LNCaP clone FGC (cell line): ENCODE results near the gene TTC7B.
A peak's percentile ranks its signal among the peaks of the same experiment; 100 is the strongest.

ENCODE experiments used
- DNase-seq: peaks from one replicate; pipeline ENCODE4 v3.0.0-alpha.2; 2011; ENCODE audit warnings: low read depth
- H3K4me3 ChIP-seq: 2 replicates; pipeline ENCODE4 v1.5.1; 2011; ENCODE audit warnings: mild to moderate bottlenecking, low read depth, low read length, control low read depth
- TF ChIP-seq, protein P1 (sequence below): IDR thresholded peaks from 2 replicates; pipeline ENCODE4 v1.5.1; 2012; ENCODE audit warnings: mild to moderate bottlenecking; ENCODE audit not compliant: control insufficient read depth, insufficient read depth; ENCODE audit errors: extremely low read depth

TTC7B gene

DNA sequence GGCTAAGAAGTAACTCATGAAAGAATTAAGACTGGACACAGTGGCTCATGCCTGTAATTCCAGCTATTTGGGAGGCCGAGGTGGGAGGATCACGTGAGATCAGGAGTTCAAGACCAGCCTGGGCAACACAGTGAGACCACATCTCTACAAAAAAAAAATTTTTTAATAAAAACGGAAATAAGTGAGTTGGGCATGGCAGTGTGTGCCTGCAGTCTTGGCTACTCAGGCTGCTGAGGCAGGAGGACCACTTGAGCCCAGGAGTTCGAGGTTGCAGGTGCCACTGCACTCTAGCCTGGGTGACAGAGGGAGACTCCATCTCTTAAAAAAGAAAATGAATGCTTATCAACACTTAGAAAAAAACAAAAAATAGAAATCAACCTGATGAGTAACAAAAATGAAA, 301.7 kb downstream of the TTC7B start:
- DNase-seq, result no peak
- no peak overlapping the region for H3K4me3 ChIP-seq
- TF ChIP-seq, protein P1, sequence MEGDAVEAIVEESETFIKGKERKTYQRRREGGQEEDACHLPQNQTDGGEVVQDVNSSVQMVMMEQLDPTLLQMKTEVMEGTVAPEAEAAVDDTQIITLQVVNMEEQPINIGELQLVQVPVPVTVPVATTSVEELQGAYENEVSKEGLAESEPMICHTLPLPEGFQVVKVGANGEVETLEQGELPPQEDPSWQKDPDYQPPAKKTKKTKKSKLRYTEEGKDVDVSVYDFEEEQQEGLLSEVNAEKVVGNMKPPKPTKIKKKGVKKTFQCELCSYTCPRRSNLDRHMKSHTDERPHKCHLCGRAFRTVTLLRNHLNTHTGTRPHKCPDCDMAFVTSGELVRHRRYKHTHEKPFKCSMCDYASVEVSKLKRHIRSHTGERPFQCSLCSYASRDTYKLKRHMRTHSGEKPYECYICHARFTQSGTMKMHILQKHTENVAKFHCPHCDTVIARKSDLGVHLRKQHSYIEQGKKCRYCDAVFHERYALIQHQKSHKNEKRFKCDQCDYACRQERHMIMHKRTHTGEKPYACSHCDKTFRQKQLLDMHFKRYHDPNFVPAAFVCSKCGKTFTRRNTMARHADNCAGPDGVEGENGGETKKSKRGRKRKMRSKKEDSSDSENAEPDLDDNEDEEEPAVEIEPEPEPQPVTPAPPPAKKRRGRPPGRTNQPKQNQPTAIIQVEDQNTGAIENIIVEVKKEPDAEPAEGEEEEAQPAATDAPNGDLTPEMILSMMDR, result no peak

DNA sequence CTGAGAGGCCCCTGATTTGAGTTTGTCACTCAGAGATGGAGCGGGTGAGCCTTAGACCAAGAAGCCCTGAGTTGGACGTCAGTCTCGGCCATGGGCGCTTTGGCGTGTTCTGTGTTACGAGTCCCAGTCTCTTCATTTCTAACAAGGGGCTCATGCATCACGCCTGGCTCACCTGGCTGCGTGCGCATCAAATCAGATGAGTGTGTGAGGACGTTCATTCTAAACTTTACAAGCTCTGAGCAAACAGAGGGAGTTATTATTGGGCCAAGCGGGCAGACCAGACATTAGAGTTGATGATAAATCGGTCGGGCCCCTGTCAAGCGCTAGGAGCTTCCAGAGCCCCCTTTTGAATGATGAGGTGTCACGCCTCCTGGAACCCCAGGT, 302.2 kb downstream of the TTC7B start:
- peak; percentile 68 for DNase-seq
- TF ChIP-seq, protein P1, result no peak
- no peak overlapping the region for H3K4me3 ChIP-seq

DNA sequence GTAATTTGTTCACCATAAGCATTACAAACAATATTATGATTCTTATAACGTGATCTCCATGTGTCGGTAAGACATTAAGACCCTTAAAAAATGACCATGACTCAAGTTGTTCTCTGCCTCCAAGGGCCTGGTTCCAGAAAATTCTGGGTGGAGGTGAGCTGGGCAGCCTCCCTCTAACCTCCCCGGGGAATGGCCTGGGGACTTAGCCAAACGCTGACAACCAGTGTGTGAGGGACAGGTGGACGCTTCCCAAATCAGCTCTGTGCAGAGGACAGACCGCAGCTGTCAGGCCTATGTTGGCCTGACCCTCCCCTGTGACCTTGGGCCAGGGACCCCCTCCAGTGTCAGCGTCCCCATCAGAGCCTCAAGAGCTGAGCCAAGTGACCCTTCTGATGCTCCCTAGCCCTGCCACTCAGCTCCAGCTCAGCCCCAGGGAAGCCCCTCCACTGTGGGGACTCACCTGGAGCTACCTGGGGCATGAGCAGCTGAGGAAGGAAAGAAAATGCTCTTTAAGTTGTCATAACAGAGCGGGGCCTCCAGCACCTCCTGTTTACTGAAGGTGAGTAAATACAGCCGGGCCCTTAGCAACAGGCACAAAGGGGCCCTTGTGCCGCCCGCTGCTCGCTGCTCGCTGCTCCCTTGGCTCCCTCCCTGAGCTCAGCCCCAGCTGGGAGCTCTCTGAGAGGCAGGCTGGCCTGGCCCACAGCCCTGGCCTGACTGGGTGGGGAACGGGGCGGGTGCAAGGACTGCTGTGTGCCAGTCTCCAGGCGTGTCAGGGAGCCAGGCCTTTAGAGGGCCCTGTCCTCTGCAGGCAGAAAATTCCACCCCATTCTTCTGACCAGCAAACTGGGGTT, 302.8 kb downstream of the TTC7B start:
- no peak overlapping the region for H3K4me3 ChIP-seq
- TF ChIP-seq, protein P1, result 0 out of 2 replicates have a peak, but pooled peaks have one; percentile 0
- DNase-seq, result peak; percentile 75

DNA sequence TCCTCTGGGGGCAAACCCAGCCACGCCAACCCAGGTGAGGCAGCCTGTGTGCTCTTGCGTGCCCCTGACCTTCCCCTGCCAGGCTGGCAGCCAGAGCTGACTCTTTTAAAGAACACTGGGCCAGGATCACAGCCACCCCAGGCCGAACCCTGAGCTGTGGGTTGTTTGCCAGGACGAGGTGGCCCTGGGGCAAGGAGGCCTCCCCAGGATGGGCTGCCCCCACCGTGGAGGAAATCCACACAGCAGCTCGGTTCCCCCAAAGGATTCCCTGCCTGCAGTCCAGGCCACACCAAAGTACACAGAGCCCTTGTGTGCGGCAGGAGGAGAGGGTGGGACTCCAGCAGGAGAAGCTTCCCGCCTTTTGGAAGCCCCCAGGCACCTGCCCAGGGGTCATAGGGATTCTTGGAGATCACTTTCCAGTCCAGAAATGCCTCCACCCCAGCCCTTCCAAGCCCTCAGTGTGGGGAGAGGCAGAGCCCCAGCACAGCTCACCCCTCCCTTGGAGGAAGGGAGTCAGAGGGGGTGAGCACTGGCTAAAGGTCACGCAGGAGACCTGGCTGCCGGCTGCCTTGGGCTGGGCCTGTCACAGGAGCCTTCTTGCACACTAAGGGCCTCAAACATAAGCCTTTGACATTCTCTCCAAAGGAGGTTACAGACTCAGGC, 303.8 kb downstream of the TTC7B start:
- TF ChIP-seq, protein P1, result no peak
- no peak overlapping the region for H3K4me3 ChIP-seq
- no peak for DNase-seq

DNA sequence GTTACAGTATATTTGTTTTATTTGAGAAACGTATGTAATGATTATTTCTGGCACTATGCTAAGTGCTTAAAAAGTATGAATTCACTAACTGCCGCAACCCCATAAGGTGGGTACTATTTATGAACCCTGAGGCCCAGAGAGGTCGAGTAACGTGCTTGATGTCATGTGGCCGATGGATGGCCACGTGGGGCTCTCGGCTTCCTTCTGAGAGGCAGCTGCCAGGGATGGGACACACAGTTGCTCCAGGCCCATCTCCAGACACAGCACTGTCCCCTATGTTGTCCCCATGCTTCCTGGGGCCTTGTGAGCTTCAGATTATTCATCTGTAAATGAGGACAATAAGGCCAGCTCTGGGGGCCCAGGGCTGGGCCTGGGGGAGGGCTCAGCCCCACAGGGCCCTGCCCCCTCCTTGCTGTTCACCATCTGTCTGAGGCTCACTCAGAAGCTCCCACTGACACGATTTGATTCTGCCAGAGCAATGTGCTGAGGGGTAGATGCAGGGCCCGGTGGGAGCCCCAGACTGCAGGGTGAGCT, 304.4 kb downstream of the TTC7B start:
- no peak overlapping the region for H3K4me3 ChIP-seq

DNA sequence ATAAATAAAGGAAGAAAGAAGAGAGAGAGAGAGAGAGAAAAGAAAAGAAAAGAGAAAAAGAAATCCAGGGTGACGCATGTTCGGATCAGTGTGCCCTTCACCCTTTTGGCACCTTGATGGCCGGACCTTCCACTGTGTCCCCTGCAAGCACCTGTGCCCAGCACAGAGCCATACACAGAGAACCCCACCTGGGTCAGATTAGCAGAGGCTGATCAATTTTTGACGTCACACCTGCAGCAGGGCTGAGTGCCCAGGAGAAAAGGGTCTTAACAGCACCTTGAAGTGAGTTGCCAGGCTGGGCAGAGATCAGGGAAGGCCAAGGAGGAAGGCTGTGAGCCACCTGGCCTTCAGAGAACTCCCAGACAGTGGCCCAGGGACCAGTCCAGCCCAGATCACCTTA, 305.0 kb downstream of the TTC7B start:
- DNase-seq, result no peak
- H3K4me3 ChIP-seq, result no peak overlapping the region
- TF ChIP-seq, protein P1, result no peak

More for the DNA sequence above, 304.4 kb downstream of the TTC7B start:
- TF ChIP-seq, protein P1, result no peak
- DNase-seq, result no peak
